Measurements from ENCODE around the gene RAB29. TPM values are rescaled to one million over a fixed set of nuclear protein-coding genes. Genes with fewer than 3 reads are reported as not detected.

The RAB29 gene
- total RNA-seq, 2 experiments from 2014 or later = 34.1 TPM

DNA sequence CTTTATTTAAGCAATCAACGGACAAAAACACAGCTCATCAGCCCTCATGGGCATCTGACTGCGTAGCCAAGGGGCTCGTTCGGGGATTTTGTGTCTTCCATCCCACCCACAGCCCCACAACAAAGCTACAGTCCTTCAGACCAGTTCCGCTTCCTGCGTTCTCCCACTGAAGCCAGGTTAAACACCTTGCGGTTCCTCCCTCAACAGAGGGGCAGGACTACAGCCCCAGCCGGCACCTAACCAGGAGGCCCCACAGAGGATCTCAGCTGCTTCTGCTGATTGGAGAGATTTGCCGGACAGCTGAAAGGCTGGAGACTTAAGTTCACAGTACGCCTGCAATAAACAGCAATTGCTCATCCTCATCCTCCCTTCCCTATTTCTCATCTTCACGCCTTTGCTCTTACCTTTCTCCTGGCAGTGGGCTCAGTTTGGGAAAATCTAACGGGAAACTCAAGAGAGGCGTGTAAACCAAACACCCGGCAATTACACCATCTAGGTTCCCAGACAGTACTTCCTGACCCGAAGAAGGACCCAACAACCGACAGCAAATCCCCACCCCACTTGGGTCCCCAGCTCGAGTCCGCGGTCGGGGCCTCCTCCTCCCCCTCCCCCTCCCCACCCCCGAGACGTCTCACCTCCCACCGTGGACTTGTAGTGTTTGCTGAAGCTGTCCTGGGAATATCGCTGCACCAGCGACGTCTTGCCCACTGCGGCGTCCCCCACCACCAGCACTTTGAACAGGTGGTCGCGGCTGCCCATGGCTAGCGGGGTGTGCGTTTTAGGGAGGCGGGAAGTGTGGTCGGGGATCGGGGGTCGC is 876 bp downstream of the RAB29 start:
- ChIA-PET POLR2A (interaction anchor here (2.3 kb wide), 1 partner anchor 25 kb away, joined by 15 read pairs; the partner anchor contains the start of gene NUCKS1), CTCF (interaction anchor here (0.7 to 2.7 kb wide), 4 partner anchors 25 to 176 kb away, joined by 3 to 8 read pairs (median 6); partner anchors contain the start of gene NUCKS1)

- POLR2A ChIA-PET = interaction anchor here (0.7 to 1.8 kb wide), 4 partner anchors 9 to 26 kb away, joined by 3 to 20 read pairs (median 6); partner anchors contain the start of gene NUCKS1
- CTCF ChIA-PET = interaction anchor here (0.7 to 2.7 kb wide), 6 partner anchors 10 to 140 kb away, joined by 3 to 8 read pairs (median 3); partner anchors contain the start of gene NUCKS1
Measured at GRCh38 chr1:205772607-205773032, 2.7 kb downstream of the RAB29 start.

DNA sequence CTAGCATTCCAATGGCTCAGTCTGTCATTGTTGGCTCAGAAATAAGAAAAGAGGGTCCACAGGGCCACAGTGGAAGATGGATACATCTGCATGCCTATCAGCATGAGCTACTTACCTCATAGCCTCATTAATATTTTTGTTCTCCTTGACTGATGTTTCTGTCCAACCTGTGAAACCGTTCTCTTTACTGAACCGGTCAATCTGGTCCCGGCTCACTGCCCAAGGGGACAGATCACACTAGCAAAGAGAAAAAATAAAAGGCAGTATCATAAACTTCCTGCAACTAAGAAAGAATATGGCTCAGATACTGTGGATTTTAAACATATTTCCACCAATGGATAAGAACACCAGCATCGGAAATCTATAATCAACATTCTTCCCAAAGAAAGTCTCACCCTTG is 4.7 kb downstream of the RAB29 start:
- CTCF ChIA-PET = no interaction called here

DNA sequence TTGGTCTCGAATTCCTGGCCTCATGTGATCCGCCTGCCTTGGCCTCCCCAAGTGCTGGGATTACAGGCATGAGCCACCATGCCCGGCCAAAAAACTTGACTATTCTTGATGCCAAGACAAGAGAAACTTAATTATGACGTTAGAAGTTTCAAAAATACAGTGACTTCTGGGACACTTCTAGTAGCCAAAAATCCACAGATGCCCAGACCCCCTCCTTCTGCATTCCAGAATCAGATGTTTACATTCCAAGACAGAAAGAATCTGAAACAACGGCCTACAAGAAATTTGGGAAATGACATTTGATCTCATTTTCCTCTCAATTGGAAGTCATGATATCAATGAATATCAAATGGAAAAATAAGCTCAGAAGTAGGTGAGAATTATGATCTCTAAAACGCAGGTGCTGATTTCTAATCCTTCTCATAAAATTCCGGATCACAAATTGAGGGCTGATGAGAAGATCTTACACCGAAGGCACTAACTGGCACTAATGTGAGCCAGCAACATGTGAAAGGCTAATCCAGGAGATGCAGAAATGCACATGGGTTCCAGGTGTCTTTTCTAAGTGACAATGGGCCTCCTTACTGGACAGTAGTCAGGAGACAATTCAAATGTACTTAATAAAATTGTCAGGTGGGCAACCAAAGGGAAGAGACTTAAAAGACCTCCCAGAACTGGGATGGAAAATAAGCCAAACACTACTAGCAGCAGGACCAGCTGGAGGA is 5.5 kb downstream of the RAB29 start:
- POLR2A ChIA-PET = no interaction called here
- CTCF ChIA-PET = interaction anchor here (1.1 kb wide), 1 partner anchor 207 kb away, joined by 3 read pairs; no protein-coding TSS in a partner anchor

More for the DNA sequence above, 4.7 kb downstream of the RAB29 start:
- POLR2A ChIA-PET = no interaction called here

GRCh38 chr1:205767248-205767647 is 8.0 kb downstream of the RAB29 start:
- CTCF ChIA-PET = no interaction called here
- POLR2A ChIA-PET = no interaction called here

GRCh38 chr1:205766570-205766969 is 8.7 kb downstream of the RAB29 start:
- POLR2A ChIA-PET = no interaction called here
- CTCF ChIA-PET = no interaction called here

DNA sequence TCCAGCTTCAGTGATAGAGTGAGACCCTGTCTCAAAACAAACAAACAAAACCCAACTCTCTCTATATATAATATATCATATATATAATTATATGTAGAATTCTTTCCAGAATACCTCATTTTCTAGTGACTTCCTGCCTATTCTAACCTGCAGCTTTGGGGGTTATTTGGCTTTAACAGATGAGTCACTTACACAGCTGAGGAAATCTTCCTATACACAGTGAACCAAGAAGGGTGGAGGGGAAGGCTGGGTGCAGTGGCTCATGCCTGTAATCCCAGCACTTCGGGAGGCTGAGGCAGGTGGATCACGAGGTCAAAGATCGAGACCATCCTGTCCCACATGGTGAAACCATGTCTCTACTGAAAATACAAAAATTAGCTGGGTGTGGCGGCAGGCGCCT is 9.2 kb downstream of the RAB29 start:
- POLR2A ChIA-PET = no interaction called here
- CTCF ChIA-PET = no interaction called here

- ChIA-PET CTCF (interaction anchor here (1.1 kb wide), 1 partner anchor 107 kb away, joined by 3 read pairs; no protein-coding TSS in a partner anchor), POLR2A (interaction anchor here (0.7 kb wide), 1 partner anchor 15 kb away, joined by 7 read pairs; no protein-coding TSS in a partner anchor)
Measured at GRCh38 chr1:205764578-205764977, 10.7 kb downstream of the RAB29 start.

DNA sequence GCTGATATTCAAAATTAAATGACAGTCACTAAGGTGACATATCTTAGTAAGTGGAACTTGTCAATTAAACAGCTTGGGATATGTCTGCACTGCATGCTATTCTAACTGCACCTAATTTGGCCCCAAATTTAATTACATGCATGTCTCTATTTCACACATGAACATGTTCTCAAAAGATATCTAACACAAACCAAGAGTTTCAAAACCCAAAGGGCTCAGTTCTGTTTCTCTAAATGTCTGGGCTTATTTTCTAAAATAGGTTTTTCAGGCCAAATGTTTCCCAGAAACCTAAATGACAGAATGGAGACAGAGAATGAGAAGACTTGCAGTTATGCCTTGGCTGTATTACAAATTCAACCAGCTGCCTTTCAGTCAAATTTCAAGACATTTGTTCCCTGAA is 11.3 kb downstream of the RAB29 start:
- ChIA-PET CTCF (interaction anchor here (1.1 kb wide), 1 partner anchor 106 kb away, joined by 3 read pairs; no protein-coding TSS in a partner anchor), POLR2A (no interaction called here)

GRCh38 chr1:205760606-205761005 is 14.7 kb downstream of the RAB29 start:
- ChIA-PET CTCF (interaction anchor here (1.7 kb wide), 1 partner anchor 9 kb away, joined by 3 read pairs; no protein-coding TSS in a partner anchor), POLR2A (interaction anchor here (0.6 kb wide), 1 partner anchor 20 kb away, joined by 3 read pairs; no protein-coding TSS in a partner anchor)

- ChIA-PET CTCF (interaction anchor here (0.7 kb wide), 1 partner anchor 71 kb away, joined by 3 read pairs; no protein-coding TSS in a partner anchor), POLR2A (no interaction called here)
Measured at GRCh38 chr1:205756552-205756951, 18.7 kb downstream of the RAB29 start.

GRCh38 chr1:205754857-205755256 is 20.4 kb downstream of the RAB29 start:
- POLR2A ChIA-PET = no interaction called here
- CTCF ChIA-PET = no interaction called here

- CTCF ChIA-PET = interaction anchor here (1.1 to 1.2 kb wide), 2 partner anchors 10 to 21 kb away, joined by 3 read pairs; no protein-coding TSS in a partner anchor
- POLR2A ChIA-PET = no interaction called here
Measured at GRCh38 chr1:205751036-205751651, 24.1 kb downstream of the RAB29 start.

DNA sequence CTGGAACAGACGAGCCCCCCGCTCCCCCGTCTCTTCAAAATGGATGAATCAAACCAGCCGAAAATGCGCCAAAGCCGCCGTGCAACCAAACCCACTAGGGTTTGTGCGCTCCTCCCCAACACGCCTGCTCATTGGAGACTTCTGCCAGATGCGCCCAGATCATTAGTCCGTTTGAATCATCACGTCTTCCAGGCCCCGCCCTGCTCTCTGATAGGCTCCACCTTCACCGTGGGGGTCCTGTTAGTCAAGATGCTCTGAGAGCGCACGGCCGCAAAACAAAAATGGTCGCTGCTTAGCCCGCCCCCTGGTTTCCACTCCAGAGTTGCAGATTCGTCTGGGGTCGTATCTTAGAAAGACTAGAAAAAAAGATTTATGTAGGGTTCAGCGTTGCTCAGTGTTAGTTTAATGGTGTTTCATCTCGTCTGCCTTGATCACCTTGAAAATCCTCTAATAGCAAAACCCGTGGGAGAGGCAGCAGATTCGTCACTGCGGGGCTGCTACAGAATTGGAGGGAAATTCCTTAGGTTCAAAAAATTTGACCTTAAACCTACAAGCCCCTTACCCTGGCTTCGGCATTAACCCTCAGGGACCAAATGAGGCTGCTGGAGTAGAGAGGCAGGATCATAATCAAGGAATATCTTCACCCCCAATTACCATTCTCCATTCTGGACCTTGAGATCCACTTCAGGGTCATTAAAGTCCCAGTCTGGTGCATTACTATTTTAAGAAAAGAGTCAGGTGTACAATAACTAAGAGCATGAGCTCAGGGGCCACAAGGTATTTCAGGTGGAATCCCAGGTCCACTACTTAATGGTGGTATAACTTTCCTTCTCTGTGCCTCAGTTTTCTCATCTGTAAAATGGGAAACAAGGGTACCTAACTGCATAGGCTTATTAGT is 24.9 kb downstream of the RAB29 start, which contains the start of gene NUCKS1:
Gene NUCKS1, minus strand, starts transcription at position 45 of the 898 bp plus-strand sequence. CDS start 209 bp downstream, outside the sequence.
- POLR2A ChIA-PET = interaction anchor here (0.6 to 1.8 kb wide), 5 partner anchors 11 to 118 kb away, joined by 3 to 20 read pairs (median 7); partner anchors contain the start of gene RAB29

GRCh38 chr1:205749234-205750137 is 25.8 kb downstream of the RAB29 start:
- POLR2A ChIA-PET = interaction anchor here (0.6 to 1.8 kb wide), 7 partner anchors 10 to 158 kb away, joined by 3 to 20 read pairs (median 4); partner anchors contain the start of gene RAB29
- CTCF ChIA-PET = interaction anchor here (0.9 to 1.9 kb wide), 3 partner anchors 9 to 38 kb away, joined by 3 to 8 read pairs (median 3); no protein-coding TSS in a partner anchor

More for the DNA sequence above, 24.9 kb downstream of the RAB29 start, which contains the start of gene NUCKS1:
- CTCF ChIA-PET = interaction anchor here (1.0 to 1.9 kb wide), 4 partner anchors 10 to 39 kb away, joined by 3 to 8 read pairs (median 3); no protein-coding TSS in a partner anchor

DNA sequence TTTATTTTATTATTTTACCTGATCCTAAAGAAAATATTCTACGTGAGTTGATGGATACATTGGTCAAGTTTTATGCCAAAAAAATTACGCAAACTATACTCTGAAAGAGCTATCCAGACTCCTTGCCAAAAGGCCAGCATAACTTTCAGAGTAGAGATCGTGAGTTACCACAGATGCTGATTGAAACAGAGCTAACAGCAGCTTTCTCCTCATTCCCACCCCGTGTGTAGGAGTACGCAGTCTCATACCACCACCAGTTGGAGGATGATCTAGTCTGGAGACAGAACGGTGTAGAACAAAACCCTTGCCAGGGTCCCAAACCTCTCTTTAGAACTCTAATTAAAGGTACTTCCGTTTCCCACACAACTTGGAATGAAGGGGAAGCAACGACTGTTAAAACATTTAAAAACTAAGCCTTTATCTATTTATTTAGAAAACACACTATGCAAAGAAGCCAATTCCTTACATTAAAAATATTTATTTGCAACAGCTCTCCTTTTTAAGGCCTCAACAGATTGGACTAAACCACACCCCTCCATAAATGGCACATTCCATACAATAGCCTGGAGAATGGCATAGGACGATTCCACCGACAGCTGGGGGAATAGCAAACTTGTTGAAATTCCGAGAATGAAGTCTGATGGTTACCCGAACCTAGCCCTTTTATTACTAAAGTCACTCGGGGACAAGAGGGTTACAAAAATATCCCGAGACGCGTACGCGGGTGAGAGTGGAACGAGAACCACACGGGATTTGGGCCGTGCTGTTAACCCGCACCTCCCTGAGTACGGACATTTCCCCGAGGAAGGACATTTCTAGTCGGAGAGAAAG is 26.7 kb downstream of the RAB29 start:
- ChIA-PET CTCF (interaction anchor here (0.9 to 1.9 kb wide), 4 partner anchors 8 to 37 kb away, joined by 3 to 8 read pairs (median 4); no protein-coding TSS in a partner anchor), POLR2A (interaction anchor here (0.8 to 1.8 kb wide), 6 partner anchors 9 to 157 kb away, joined by 3 to 20 read pairs (median 4); partner anchors contain the start of gene RAB29)

Measured in activated CD8-positive, alpha-beta memory T cell treated with anti-CD3 and anti-CD28 coated beads for 36 hours (primary cell).